Stimulated activated CD8-positive, alpha-beta memory T cell treated with anti-CD3 and anti-CD28 coated beads, Interleukin-15, amount 100 ng/mL, for 24 hours (primary cell): Measurements from ENCODE around the gene GSTO2.

Experiments
- DNase-seq: peaks from one replicate; pipeline ENCODE4 v3.0.0-alpha.2; 2020; ENCODE audit warnings: low read depth

GSTO2 gene

GRCh38 chr10:104281694-104282093 lies 12.7 kb downstream of the GSTO2 start:
- DNase-seq = no peak

- no peak for DNase-seq
Measured at GRCh38 chr10:104284846-104285245, 15.9 kb downstream of the GSTO2 start.

- DNase-seq = no peak
Measured at GRCh38 chr10:104286939-104287338, 18.0 kb downstream of the GSTO2 start.

GRCh38 chr10:104288355-104288754 lies 19.4 kb downstream of the GSTO2 start:
- DNase-seq = no peak

GRCh38 chr10:104291439-104291951 lies 22.5 kb downstream of the GSTO2 start:
- peak; percentile 84 for DNase-seq

GRCh38 chr10:104293011-104293410 lies 24.0 kb downstream of the GSTO2 start:
- DNase-seq = no peak

- no peak for DNase-seq
Measured at GRCh38 chr10:104293781-104294321, 24.9 kb downstream of the GSTO2 start.

DNA sequence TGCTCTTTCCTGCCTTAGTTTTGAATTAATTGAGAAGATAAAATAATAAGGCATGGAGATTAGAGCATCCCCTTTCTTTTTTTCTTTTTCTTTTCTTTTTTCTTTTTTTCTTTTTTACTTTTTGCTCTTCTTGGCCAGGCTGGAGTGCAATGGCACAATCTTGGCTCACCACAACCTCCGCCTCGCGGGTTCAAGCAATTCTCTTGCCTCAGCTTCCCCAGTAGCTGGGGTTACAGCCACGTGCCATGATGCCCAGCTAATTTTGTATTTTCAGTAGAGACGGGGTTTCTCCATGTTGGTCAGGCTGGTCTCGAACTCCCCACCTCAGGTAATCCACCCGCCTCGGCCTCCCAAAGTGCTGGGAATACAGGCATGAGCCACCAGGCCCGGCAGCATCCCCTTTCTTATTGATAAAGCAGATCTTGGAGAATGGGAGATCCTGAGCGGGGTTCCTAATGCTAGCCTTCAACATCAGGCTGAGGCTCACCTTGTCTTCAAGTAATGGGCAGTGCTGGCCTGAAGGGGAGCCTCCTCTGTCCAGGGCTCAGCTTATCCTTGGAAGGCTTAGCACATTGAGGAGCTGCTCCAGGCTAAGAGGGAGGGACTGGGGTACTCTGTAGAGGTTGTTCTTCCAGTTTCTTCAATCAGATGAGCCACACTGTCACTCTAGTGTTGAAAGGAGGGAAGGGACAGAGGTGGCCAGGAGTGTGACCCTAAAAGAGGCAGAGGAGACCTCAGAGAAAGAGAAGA lies 27.9 kb downstream of the GSTO2 start:
- DNase-seq = no peak

- no peak for DNase-seq
Measured at GRCh38 chr10:104297697-104298660, 29.0 kb downstream of the GSTO2 start.

DNA sequence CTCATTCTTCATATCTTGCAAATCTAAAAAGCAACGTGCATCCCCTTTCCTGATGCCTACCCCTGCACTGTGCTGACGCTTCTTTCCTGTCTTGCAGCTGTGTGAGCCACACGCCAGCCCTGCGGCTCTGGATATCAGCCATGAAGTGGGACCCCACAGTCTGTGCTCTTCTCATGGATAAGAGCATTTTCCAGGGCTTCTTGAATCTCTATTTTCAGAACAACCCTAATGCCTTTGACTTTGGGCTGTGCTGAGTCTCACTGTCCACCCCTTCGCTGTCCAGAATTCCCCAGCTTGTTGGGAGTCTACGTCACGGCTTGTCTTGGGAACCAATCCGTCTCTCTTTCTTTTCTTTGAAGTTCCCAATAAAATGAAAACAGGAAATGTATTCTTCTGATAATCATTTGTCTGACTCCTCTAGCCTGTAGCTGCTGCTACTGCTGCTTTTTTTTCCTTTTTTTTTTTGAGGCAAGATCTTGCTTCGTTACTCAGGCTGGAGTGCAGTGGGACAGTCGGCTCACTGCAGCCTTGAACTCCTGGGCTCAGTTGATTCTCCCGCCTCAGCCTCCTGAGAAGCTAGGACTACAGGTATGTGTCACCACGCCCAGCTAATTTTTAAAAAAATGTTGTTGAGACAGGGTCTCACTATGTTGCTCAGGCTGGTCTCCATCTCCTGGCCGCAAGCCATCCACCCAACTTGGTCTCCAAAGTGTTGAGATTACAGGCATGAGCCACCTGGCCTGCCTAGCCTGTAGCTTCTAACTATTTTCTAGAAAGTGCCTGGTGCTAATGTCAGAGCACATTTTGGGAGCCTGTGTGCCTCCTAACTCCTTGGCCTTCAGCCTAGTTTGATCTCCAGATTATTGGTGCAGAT lies 30.3 kb downstream of the GSTO2 start:
- no peak for DNase-seq

- DNase-seq = no peak
Measured at GRCh38 chr10:104300002-104300735, 31.2 kb downstream of the GSTO2 start.

DNA sequence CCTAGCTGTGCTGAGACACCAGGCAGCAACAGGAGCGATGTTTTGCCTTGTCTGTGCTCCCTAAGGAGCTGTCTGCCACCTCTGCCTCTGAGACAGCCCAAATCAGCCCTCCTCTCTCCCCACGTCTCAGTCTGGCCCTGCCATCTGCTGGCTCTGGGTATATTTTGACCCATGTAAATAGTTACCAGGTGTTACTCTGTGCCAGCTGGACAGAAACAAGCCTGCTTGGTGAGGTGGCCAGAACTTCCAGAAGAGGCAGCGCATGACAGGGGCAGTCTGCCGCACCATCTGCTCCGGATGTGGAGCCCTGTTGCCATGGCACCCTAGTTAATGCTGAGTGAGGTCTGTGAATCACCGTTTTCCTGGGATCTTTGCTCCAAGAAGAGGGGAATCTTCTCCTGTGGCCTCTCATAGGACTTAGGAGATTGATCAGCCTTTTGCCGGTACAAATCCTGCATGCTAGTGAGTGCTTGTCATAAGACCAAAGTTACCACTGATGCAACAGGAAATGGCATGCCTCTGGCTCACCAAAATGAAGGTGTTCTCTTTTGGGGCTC lies 31.8 kb downstream of the GSTO2 start:
- DNase-seq = no peak

DNA sequence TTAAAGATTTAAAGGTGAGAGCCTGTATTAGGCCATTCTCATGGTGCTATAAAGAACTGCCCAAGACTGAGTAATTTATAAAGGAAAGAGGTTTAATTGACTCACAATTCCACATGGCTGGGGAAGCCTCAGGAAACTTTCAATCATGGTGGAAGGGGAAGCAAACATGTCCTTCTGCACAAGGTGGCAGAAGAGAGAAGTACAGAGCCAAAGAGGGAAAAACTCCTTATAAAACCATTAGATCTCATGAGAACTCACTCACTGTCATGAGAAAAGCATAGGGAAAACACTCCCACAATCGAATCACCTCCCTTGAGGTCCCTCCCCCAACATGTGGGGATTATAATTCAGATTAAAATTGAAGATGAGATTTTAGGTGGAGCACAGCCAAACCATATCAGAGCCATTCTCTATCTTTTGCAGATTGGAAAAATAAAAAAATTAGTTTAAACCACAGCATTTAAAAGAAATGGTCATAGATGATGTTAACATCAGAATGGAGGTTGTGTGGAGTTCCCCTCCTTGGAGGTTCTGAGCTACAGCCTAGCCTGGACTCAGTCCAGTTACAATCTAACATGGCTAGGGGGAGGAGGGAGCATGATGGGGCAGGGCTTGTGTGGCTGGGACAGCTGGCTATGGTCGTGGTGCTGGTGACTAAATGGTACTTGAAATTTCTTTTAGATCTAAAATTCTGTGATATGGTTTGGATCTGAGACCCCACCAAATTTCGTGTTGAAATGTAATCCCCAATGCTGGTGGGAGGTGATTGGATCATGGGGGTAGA lies 33.1 kb downstream of the GSTO2 start:
- DNase-seq = no peak

- DNase-seq = no peak
Measured at GRCh38 chr10:104303594-104304355, 34.8 kb downstream of the GSTO2 start.

DNA sequence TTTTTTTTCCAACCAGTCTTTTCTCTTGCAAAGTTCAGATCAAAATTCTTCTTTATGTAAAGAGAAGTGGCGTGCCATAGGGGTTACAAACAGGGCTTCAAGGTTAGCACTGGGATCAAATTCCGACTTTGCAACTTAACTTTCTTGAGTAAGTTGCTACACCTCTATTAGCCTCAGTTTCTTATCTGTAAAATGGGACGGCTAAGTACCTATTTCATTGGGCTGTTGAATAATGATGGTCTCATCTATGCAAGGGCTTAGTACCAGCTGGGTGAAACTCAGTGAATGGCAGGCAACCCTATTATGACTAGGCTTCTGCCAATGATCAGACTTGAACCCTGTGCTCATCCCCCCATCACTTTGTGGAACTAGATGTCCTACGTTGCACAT lies 35.4 kb downstream of the GSTO2 start:
- DNase-seq = no peak

DNA sequence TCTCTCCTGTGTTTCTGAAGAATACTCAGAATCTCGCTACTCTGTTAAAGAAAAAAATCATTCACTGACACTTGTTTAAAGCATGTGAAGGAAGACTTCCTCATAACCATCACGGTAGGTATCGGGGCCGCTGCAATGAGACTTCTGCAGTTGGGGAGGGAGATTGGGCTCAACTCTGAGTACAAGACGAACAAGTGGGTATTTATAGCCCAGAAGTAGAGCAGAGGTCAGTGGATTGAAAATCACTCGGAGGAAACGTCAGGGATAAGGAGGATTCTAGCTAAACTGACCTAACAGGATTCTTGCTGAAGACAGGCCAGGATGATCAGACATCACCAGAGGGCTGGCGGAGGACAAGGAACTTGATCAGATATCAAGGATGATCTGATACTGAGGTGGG lies 35.9 kb downstream of the GSTO2 start:
- no peak for DNase-seq

- DNase-seq = no peak
Measured at GRCh38 chr10:104306897-104307296, 37.9 kb downstream of the GSTO2 start.

GRCh38 chr10:104307576-104308438 lies 38.8 kb downstream of the GSTO2 start:
- DNase-seq = no peak
